HFFc6 (cell line): ENCODE results near the gene MLPH. TPM values are rescaled to one million over a fixed set of nuclear protein-coding genes. Genes with fewer than 3 reads are reported as not detected.

Source experiments
- DNase-seq: peaks from one replicate; pipeline ENCODE4 v3.0.0-alpha.2; 2018
- H3K27ac Mint-ChIP-seq: 2 replicates; pipeline ENCODE4 v1.8.0; 2020; ENCODE audit warnings: mild to moderate bottlenecking, mixed read lengths
- H3K27me3 Mint-ChIP-seq: 2 replicates; pipeline ENCODE4 v1.8.0; 2021; ENCODE audit warnings: mild to moderate bottlenecking, moderate library complexity, mixed read lengths; ENCODE audit not compliant: insufficient read depth
- H3K36me3 Mint-ChIP-seq: 2 replicates; pipeline ENCODE4 v1.8.0; 2021; ENCODE audit warnings: low read depth, mixed read lengths
- H3K4me1 Mint-ChIP-seq: 2 replicates; pipeline ENCODE4 v1.8.0; 2020; ENCODE audit warnings: low read depth, mixed read lengths
- H3K4me3 Mint-ChIP-seq: 2 replicates; pipeline ENCODE4 v1.8.0; 2020; ENCODE audit warnings: mild to moderate bottlenecking, moderate library complexity, mixed read lengths
- H3K9me3 Mint-ChIP-seq: 2 replicates; pipeline ENCODE4 v1.8.0; 2020; ENCODE audit warnings: mild to moderate bottlenecking, mixed read lengths
- CTCF ChIP-seq: fragments of 200-600 bp; sonication (generic); IDR thresholded peaks from 2 replicates; pipeline ENCODE4 v1.5.0; 2021; ENCODE audit warnings: antibody characterized with exemption, mild to moderate bottlenecking
- total RNA-seq, 6 experiments: library from RNA; stranded (reverse); fragmentation: NEBNext Ultra II Directional; extraction: Animal tissue kit (Norgen Biotek cat#: 25700); gene quantifications; 2 replicates in 1 of 6; 3 replicates in 5 of 6; pipeline ENCODE4 v1.2.3, GENCODE V29; 2021

Gene MLPH
- total RNA-seq, 6 experiments from 2014 or later = 32.0 to 44.1 (median 41.0) TPM

GRCh38 chr2:237564526-237565131 is 77.6 kb downstream of the MLPH start:
- H3K36me3 Mint-ChIP-seq = no peaks in the 10 kb centered on the region
- peaks cover 15% of the 10 kb centered on the region for H3K27me3 Mint-ChIP-seq
- peaks cover 2% of the 10 kb centered on the region for H3K4me1 Mint-ChIP-seq
- no peaks in the 10 kb centered on the region for H3K9me3 Mint-ChIP-seq
- H3K27ac Mint-ChIP-seq = no peak overlapping the region
- no peak for TF ChIP-seq CTCF
- H3K4me3 Mint-ChIP-seq = no peak overlapping the region
- no peak for DNase-seq

DNA sequence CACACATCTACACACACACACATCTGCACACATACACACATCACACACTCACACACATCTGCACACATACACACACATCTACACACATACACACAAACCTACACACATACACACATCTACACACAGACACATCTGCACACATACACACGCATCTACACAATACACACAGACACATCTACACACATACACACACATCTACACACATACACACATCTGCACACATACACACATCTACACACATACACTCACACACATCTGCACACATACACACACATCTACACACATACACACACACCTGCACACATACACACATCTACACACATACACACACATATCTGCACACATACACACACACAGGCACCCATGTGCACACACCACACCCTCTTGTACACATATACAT is 78.9 kb downstream of the MLPH start:
- Mint-ChIP-seq H3K27ac (no peak overlapping the region), H3K9me3 (no peaks in the 10 kb centered on the region), H3K4me3 (no peak overlapping the region), H3K4me1 (no peaks in the 10 kb centered on the region), H3K36me3 (no peaks in the 10 kb centered on the region), H3K27me3 (peaks cover 15% of the 10 kb centered on the region)
- no peak for DNase-seq
- TF ChIP-seq CTCF = no peak

DNA sequence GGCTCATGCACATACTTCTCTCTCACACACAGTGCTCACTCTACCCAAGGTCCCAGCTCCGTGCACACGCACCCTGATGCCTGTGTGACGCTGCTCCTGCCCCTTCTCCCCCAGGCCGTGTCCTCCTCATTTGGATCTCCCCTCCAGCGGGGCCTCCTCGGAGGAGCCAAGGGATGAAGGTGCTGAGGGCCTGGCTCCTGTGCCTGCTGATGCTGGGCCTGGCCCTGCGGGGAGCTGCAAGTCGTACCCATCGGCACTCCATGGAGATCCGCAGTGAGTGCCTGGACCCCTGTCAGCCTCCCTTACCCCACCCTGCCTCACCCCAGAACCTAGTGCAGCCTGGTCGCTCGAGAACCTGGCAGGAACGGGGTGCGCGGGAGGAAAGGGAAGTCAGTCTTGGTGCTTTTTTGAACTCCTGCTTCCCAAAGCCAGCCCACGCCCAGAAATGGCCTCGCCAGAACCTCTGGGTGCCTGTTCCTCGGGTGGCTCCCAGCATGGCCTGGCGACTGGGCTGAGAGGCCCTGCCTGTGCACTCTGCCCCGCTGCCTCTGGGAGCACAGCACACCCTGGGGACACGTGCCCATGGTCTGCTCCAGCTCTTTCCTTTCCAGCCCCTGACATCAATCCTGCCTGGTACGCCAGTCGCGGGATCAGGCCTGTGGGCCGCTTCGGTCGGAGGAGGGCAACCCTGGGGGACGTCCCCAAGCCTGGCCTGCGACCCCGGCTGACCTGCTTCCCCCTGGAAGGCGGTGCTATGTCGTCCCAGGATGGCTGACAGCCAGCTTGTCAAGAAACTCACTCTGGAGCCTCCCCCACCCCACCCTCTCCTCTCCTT is 79.6 kb downstream of the MLPH start, which contains the start of gene PRLH:
PRLH (plus strand) TSS at position 174 of the 835 bp plus-strand sequence; CDS start at position 174, 0 bp downstream.
- TF ChIP-seq CTCF = no peak
- H3K27ac Mint-ChIP-seq = no peak within 1 kb of the TSS
- H3K9me3 Mint-ChIP-seq = no peaks in the 10 kb centered on the region
- H3K27me3 Mint-ChIP-seq = peaks cover 15% of the 10 kb centered on the region
- DNase-seq = no peak
- H3K36me3 Mint-ChIP-seq = no peaks in the 10 kb centered on the region
- no peak within 1 kb of the TSS for H3K4me3 Mint-ChIP-seq
- peaks cover 2% of the 10 kb centered on the region for H3K4me1 Mint-ChIP-seq

DNA sequence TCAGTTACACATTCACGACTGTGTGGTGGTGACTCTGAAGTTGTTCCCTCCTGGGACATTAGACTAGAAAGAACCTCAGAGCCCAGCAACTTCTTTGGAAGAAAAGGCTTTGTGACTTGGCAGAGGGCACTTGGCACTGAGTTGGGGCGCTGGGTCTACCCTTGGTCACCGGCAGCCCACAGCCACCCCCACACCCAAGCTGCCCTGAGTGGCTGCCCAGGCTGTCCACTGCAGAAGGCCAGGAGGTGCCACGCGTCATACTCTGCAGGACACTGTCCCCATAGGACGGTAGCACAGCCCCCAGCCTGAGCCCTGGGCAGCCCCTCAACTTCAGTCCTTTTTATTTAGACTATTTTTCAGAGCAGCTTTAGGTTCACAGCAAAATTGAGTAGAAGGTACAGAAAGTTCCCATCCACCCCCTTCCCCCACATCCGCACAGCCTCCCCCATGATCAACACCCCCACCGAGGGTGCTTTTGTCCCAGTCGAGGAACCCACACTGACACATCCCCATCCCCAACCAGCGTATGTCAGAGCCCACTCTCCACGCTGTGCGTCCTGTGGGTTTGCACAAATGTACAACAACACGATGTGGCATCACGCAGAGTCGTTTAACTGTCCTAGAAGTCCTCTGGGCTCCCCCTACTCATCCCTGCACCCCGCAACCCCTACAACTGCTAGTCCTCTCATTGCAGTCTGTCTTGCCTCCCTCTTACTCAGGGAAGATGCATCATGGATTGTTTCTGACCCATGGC is 80.4 kb downstream of the MLPH start:
- peaks cover 11% of the 10 kb centered on the region for H3K27me3 Mint-ChIP-seq
- TF ChIP-seq CTCF = no peak
- no peak overlapping the region for H3K27ac Mint-ChIP-seq
- no peak overlapping the region for H3K4me3 Mint-ChIP-seq
- H3K4me1 Mint-ChIP-seq = peaks cover 10% of the 10 kb centered on the region
- H3K9me3 Mint-ChIP-seq = no peaks in the 10 kb centered on the region
- no peak for DNase-seq
- no peaks in the 10 kb centered on the region for H3K36me3 Mint-ChIP-seq

DNA sequence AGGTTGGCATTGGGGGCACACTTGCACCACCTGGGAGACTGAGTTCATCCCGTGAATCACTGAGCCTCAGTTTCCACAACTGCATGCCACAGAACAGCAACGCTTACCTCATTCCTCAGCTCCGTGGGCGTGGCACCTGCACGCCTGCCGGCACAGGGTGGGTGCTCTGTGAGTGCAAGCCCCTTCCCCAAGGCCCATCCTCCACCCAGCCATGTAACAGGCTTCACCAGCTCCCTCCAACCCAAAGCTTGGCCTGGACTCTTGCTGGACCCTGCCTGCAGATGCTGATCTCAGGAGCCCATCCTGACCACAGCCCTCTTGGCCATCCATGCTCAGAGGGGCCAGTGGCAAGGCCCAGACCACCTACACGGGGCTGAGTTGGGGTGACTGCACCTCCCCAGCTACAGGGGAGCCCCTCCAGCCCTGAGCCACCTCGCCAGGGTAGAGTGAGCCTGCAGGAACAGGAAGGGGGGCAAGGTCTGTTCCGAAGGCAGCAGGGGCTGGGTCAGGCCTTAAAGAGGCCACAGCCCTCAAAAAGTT is 81.1 kb downstream of the MLPH start:
- no peak overlapping the region for H3K27ac Mint-ChIP-seq
- H3K4me3 Mint-ChIP-seq = no peak overlapping the region

More for the DNA sequence above, 81.1 kb downstream of the MLPH start:
- Mint-ChIP-seq H3K9me3 (no peaks in the 10 kb centered on the region), H3K4me1 (peaks cover 13% of the 10 kb centered on the region), H3K36me3 (no peaks in the 10 kb centered on the region), H3K27me3 (peaks cover 9% of the 10 kb centered on the region)
- no peak for TF ChIP-seq CTCF
- DNase-seq = no peak
